HG03025 (cell line): ENCODE results near the gene OR52D1.
A peak's percentile ranks its signal among the peaks of the same experiment; 100 is the strongest.

Experiments used
- ATAC-seq: cut with Tn5 transposase; IDR thresholded peaks from one replicate; pipeline ENCODE4 v1.9.1; 2021; ENCODE audit warnings: mild to moderate bottlenecking, moderate library complexity; ENCODE audit not compliant: unreplicated experiment, low FRiP score

The OR52D1 gene

DNA sequence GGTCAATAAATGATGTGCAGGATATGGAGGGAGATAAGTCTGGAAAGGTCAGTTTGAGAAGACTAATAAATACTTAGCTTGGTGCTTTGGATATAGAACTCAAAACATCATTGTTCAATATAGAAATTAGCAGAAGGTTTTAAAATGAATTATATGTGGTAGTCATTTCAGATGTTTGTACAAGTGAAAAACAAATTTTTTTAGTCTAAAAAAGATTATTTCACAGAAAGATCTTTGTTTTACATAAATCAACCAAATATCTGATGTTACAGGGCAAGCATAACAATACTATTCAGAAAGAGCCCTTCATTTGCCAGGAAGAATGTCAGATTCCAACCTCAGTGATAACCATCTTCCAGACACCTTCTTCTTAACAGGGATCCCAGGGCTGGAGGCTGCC is at the start of gene OR52D1:
OR52D1 (plus strand) TSS at position 301 of the 400 bp plus-strand sequence; CDS start at position 323, 22 bp downstream.
- no peak for ATAC-seq

- ATAC-seq, result no peak
Observed at GRCh38 chr11:5441414-5441813, 47.1 kb upstream of the OR52D1 start, which contains the start of gene OR51I1. TSS of gene OR51I1 (minus strand) at chr11:5441514. CDS start at chr11:5441514, 0 bp downstream.

- ATAC-seq, result no peak
Observed at GRCh38 chr11:5443835-5444393, 44.6 kb upstream of the OR52D1 start.

DNA sequence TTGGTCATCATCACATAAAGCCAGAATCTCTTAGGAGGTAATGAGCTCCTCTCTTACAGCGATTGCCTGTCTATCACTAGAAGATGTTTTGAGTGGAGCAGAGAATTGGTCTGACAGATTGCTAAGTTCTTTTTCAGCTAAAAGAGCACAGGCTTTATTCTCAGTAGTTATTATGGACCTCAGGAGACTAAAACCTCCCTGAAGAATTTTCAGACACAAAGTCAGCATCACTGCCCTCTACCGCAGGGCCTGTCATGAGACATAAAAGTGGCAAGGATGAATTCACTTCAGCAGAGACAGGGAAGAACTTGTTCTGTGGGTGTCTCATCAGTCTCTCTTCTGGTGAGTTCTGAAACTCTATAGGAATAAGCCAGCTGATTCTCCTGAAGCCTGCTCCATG is 39.5 kb upstream of the OR52D1 start, which contains the start of gene OR51I2:
OR51I2 (plus strand) TSS at position 301 of the 400 bp plus-strand sequence. CDS start 4,166 bp downstream, outside the sequence.
- no peak for ATAC-seq

DNA sequence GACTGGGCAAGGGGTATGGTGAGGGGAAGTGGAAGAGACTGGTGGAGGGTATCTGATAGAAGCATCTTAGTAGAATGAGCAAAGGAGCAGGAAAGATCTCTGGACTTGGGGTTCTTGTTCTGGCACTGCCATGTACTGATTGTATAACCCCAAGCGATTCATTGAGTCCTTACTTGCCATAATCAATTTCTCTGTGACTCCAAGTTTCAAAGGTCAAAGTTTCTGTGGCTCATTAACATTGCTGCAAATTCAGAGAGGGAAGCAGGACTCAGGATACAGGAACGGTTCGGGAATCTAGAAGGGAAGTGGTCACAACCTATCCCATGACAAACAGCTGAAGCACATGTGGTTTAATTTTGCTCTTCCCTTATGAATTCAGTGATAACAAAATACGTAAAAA is 39.1 kb upstream of the OR52D1 start:
- no peak for ATAC-seq

DNA sequence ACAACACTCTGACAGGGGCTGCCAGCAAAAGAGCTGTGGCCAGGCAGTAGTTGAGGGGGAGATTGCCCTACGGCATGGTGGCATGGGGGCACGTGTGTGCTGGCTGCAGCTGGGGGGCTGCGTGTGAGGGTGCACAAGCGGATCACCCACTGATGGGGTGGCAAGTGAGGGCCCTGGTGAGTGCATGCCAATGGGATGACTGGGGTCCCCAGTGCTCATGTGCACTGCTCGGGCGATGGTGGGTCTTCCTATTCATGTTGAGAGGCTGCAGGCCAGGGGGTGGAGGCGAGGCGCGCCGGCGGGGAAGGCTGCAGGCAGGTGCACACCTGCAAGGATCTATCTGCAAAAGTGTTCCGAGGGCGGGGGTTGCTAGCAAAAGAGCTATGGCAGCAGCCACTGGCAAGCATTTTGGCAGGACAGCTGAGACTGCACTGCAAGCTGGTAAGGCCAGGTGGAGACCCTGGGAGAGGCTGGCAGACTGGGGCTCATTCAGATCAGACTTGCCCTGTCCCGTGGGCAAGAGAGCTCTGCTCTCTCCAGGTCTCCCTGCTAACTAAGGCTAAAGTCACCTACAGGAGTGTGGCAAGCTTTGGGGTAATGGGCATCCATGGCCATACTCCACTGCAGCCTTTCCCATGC is 27.4 kb upstream of the OR52D1 start:
- ATAC-seq, result no peak

GRCh38 chr11:5467527-5467926 is 21.0 kb upstream of the OR52D1 start:
- ATAC-seq, result no peak

DNA sequence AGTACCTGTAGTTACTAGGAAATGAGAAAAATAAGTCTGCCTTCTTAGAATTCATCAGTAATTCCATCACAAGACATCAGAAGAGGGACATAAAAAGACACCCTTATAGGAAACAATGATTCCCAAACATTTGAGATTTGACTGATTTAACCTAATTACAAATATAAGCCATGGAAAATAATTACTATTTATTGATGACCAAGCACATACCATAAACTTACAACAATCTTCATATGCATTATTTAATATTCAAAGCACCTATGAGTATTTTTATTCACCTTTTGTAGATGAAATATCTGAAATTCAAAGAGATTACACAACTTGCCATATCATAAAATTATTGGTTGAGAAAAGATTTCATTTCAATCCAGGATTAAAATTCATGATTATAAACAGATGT is 14.6 kb upstream of the OR52D1 start:
- ATAC-seq, result no peak

DNA sequence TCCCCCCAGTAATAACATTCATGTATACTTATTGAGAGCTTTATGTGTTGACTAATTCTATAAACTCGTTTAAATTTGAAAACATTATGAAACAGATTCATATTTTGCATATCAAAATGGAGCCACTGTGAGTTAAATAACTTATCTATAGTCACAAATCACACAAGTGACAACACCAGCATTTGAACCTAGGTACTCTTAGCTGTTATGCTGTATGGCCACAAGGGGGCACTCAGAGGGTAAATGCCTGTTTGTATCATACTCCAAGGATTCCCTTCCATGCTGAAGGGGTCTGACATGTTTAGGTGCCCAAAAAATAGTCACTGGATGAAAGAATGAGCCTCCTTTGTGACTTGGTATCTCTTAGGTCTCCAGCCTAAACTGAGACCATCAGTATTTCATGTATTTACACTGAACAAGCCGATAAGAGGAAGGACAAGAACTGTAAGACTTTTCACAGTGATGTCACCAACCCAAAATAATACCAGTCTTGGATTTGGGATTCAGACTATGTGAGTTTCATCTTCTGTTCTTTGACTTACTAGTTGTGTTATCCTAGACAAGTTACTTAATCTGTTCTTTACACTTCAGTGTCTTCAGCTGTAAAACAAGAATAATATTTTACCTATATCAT is 12.2 kb upstream of the OR52D1 start:
- peak; percentile 89 for ATAC-seq

DNA sequence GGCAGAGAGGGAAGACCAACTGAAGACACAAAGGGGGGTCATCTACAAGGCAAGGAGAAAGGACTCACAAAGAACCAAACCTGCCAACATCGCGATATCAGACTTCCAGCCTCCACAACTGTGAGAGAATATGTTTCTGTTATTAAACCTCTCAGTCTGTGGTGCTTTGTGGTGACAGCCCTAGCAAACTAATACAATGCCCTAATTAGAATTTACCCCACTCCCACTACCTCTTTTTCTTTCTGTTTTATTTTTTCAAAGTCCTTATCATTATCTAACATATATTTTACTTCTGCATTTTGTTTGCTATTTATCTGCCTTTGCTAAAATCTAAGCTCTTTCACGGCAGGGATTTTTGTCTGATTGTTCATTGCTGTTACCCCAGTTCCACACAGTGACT is 2.5 kb upstream of the OR52D1 start:
- ATAC-seq, result no peak

DNA sequence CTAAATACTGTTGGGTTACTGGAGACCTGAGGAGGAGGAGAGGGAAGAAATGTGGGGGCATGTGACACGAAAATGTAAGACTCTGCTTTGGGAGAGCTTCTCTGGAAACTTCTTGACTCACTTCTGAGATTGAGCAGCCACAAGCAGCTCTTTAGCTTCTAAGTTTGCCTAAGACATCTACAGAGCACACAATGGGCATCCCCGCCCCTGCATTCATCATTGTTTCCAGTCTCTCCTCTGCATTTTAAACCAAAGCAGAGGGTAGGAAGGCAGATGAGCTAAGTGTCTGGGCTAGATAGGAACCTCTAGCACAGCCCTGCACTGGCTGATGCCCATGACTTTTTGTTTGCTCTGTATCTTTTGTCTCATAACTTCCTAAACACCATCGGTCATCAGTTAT is 2.1 kb upstream of the OR52D1 start:
- ATAC-seq, result no peak

DNA sequence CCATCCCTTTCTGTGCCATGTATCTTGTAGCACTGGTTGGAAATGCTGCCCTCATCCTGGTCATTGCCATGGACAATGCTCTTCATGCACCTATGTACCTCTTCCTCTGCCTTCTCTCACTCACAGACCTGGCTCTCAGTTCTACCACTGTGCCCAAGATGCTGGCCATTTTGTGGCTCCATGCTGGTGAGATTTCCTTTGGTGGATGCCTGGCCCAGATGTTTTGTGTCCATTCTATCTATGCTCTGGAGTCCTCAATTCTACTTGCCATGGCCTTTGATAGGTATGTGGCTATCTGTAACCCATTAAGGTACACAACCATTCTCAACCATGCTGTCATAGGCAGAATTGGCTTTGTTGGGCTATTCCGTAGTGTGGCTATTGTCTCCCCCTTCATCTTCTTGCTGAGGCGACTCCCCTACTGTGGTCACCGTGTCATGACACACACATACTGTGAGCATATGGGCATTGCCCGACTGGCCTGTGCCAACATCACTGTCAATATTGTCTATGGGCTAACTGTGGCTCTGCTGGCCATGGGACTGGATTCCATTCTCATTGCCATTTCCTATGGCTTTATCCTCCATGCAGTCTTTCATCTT is 414 bp downstream of the OR52D1 start:
- ATAC-seq, result no peak

- no peak for ATAC-seq
Observed at GRCh38 chr11:5489576-5490357, 1.3 kb downstream of the OR52D1 start.

GRCh38 chr11:5499671-5500070 is 11.2 kb downstream of the OR52D1 start:
- ATAC-seq, result no peak

DNA sequence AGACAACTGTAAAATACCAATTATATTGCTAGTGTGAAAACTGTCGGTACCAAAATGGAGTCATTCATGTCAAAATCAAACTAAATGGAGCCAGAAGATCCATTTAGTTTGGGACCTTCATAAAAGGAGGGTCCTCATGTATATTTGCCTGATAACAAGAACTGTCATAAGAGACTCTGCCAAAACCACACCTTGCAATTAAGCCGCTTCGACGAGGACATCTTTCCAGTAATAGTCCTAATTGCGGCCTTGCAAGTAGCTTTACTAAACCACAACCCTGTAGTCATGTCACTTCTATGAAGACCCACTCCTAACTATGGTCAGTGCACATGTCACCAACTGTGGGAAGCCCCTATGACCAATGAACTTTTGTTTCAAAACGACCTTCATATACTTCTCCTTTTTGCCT is 11.9 kb downstream of the OR52D1 start:
- ATAC-seq, result no peak

GRCh38 chr11:5504403-5504921 is 16.0 kb downstream of the OR52D1 start:
- ATAC-seq, result no peak

DNA sequence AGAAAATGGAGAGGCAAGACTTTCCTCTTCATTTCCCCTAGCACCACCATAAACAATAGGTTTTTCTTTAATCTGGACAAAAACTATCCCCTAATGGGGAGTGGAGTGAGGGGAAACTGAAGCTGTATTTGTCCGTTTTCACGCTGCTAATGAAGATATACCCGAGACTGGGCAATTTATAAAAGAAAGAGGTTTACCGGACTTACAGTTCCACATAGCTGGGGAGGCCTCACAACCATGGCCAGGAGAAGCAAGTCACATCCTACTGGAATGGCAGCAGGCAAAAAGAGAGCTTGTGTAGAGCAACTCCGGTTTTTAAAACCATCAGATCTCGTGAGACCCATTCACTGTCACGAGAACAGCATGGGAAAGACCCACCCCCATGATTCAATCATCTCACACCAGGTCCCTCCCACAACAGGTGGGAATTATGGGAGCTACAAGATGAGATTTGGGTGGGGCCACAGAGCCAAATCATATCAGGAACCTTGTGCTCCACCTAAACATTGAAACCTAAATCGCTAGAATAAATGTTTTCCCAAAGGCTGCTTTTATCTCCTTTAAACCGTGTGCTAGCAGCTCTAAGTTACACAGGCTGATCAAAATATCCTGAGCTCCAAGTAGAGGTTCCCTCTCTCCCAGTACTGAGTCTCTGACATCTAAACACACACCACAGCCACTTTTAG is 17.0 kb downstream of the OR52D1 start:
- no peak for ATAC-seq

DNA sequence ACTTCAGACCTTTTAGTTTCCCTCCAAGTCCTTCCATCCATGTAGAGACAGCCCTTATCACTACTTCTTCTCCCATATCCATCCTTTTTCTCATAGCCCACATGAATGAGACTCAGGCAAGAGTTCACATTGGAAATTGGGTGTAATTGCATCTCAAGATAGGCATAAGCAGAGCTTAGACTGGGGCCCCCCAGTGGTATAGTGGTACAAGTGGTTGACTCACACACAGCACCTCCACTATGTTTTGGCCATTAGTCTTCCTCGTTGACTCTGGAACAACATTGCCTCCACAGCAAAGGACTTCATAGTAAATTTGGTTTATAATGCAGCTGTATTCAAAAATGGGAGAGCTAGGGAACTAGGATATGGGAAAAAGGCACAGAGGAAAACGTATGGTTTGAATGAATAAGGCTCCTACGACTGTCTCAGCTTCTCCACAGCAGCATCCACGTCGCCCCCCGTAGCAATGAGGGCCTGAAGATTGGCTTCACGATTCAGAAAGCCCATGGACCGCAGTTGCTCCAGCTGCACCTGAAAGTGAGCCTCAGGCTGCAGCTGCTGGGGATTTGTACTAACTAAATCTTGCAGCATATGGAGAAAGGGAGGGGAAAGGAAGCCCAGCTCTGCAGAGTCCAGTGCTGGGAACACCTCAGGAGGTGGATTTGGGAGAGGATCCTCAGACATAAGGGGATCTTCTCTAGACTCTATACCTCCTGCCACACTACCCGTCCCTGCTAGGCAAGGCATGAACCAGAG is 18.9 kb downstream of the OR52D1 start:
- no peak for ATAC-seq

GRCh38 chr11:5507933-5508305 is 19.4 kb downstream of the OR52D1 start:
- ATAC-seq, result no peak
